SK-N-SH (cell line): ENCODE data around the gene WDR44. TPM values are rescaled to one million over a fixed set of nuclear protein-coding genes. Genes with fewer than 3 reads are reported as not detected.
"Not testable (repeated sequence)": the region's sequence is repeated elsewhere in the genome, so short reads cannot be mapped to it uniquely, and the experiment has no call there.

Source experiments
- CTCF ChIA-PET: fragments of 300-600, 350-600 bp; formaldehyde crosslinking; extraction: SDS; loops from one replicate; lab custom pipeline; 2021; lab: Yijun Ruan, JAX
- POLR2A ChIA-PET: fragments of 350-600 bp; sonication (Branson Sonifier 250); formaldehyde crosslinking; extraction: SDS; loops from one replicate; lab custom pipeline; 2020; ENCODE audit warnings: antibody characterized with exemption, inconsistent platforms; lab: Yijun Ruan, JAX
- DNase-seq: peaks from one replicate; pipeline ENCODE4 v3.0.0; 2012
- H2AFZ ChIP-seq: fragments of 200-600 bp; sonication (generic); 2 replicates; pipeline ENCODE4 v1.8.1; 2016; ENCODE audit warnings: antibody characterized with exemption, mild to moderate bottlenecking, low read depth
- H3F3A ChIP-seq: fragments of 200-600 bp; sonication (generic); replicated peaks from 2 replicates; pipeline ENCODE3; 2016; ENCODE audit warnings: antibody characterized with exemption, mild to moderate bottlenecking; ENCODE audit not compliant: insufficient read depth
- H3K27ac ChIP-seq, 2 experiments: fragments of 200-500 bp in 1 of 2; fragments of 200-600 bp in 1 of 2; sonication (Bioruptor generic) in 1 of 2; sonication (generic), shearing (Covaris generic) in 1 of 2; 2 replicates each; pipeline versions ENCODE4 v1.5.1 to v1.6.1; 2014 to 2016; ENCODE audit warnings: low read depth in 2 of 2, inconsistent platforms in 1 of 2, low read length in 1 of 2, mild to moderate bottlenecking in 1 of 2, mixed read lengths in 1 of 2
- H3K27me3 ChIP-seq: fragments of 200-600 bp; sonication (generic), shearing (Covaris generic); 2 replicates; pipeline ENCODE4 v1.6.1; 2016; ENCODE audit warnings: mixed run types; ENCODE audit not compliant: insufficient read depth
- H3K36me3 ChIP-seq, 2 experiments: fragments of 200-500 bp in 1 of 2; fragments of 200-600 bp in 1 of 2; sonication (Bioruptor generic) in 1 of 2; sonication (generic) in 1 of 2; replicated peaks in 1 of 2; 2 replicates each; pipeline versions ENCODE3 to v1.5.1; 2014 to 2016; ENCODE audit warnings: low read length in 1 of 2, mild to moderate bottlenecking in 1 of 2; ENCODE audit not compliant: insufficient read depth in 2 of 2, control insufficient read depth in 1 of 2
- H3K4me1 ChIP-seq, 2 experiments: fragments of 200-500 bp in 1 of 2; fragments of 200-600 bp in 1 of 2; sonication (Bioruptor generic) in 1 of 2; sonication (generic), shearing (Covaris generic) in 1 of 2; 2 replicates each; pipeline versions ENCODE4 v1.5.1 to v1.6.1; 2014 to 2016; ENCODE audit warnings: low read depth in 1 of 2, low read length in 1 of 2, mixed run types in 1 of 2; ENCODE audit not compliant: insufficient read depth in 2 of 2, control insufficient read depth in 1 of 2
- H3K4me2 ChIP-seq: fragments of 200-600 bp; sonication (generic), shearing (Covaris generic); 2 replicates; pipeline ENCODE4 v1.6.1; 2017; ENCODE audit warnings: mixed run types
- H3K4me3 ChIP-seq, 2 experiments: fragments of 200-500 bp in 1 of 2; fragments of 200-600 bp in 1 of 2; sonication (Bioruptor generic) in 1 of 2; sonication (generic), shearing (Covaris generic) in 1 of 2; 2 replicates each; pipeline versions ENCODE4 v1.5.1 to v1.8.1; 2014 to 2016; ENCODE audit warnings: low read depth in 2 of 2, inconsistent platforms in 1 of 2, low read length in 1 of 2, mild to moderate bottlenecking in 1 of 2, mixed read lengths in 1 of 2, moderate library complexity in 1 of 2
- H3K79me2 ChIP-seq: fragments of 200-600 bp; sonication (generic); 2 replicates; pipeline ENCODE4 v1.8.1; 2017; ENCODE audit warnings: mild to moderate bottlenecking; ENCODE audit not compliant: insufficient read depth
- H3K9ac ChIP-seq: fragments of 200-600 bp; sonication (generic); 2 replicates; pipeline ENCODE4 v1.6.1; 2017; ENCODE audit warnings: mixed run types
- H3K9me2 ChIP-seq: fragments of 200-600 bp; sonication (generic); 2 replicates; pipeline ENCODE4 v1.6.1; 2017; ENCODE audit warnings: mixed run types
- H3K9me3 ChIP-seq: fragments of 200-600 bp; sonication (generic); 2 replicates; pipeline ENCODE4 v1.6.1; 2017; ENCODE audit warnings: mixed run types, mild to moderate bottlenecking, moderate library complexity
- H4K20me1 ChIP-seq: fragments of 200-600 bp; sonication (generic); 2 replicates; pipeline ENCODE4 v1.6.1; 2017; ENCODE audit warnings: mild to moderate bottlenecking, mixed run types; ENCODE audit not compliant: insufficient read depth
- CHD2 ChIP-seq: fragments of 150-350 bp; IDR thresholded peaks from 2 replicates; pipeline ENCODE4 v1.6.1; 2018; ENCODE audit warnings: low read length; ENCODE audit not compliant: partially characterized antibody
- EP300 ChIP-seq, 2 experiments: IDR thresholded peaks; 2 replicates each; pipeline versions ENCODE4 v1.4.0 to v1.6.1; 2012; ENCODE audit warnings: borderline replicate concordance in 1 of 2, low read depth in 1 of 2, low read length in 1 of 2
- FOSL2 ChIP-seq: IDR thresholded peaks from 2 replicates; pipeline ENCODE4 v1.4.0; 2012; ENCODE audit warnings: low read depth, mild to moderate bottlenecking, moderate library complexity, borderline replicate concordance
- GABPA ChIP-seq: IDR thresholded peaks from 2 replicates; pipeline ENCODE4 v1.4.0; 2012; ENCODE audit warnings: low read depth, mild to moderate bottlenecking
- MXI1 ChIP-seq: IDR thresholded peaks from 2 replicates; pipeline ENCODE4 v1.6.1; 2012; ENCODE audit warnings: mild to moderate bottlenecking, low read depth, low read length, improper control_type of control experiment
- RAD21 ChIP-seq: IDR thresholded peaks from 2 replicates; pipeline ENCODE4 v1.6.1; 2012; ENCODE audit warnings: mild to moderate bottlenecking, low read length
- RCOR1 ChIP-seq: fragments of 150-350 bp; IDR thresholded peaks from 2 replicates; pipeline ENCODE4 v1.6.1; 2017; ENCODE audit warnings: antibody characterized with exemption, low read length
- RXRA ChIP-seq: IDR thresholded peaks from 2 replicates; pipeline ENCODE4 v1.4.0; 2012; ENCODE audit warnings: low read depth, mild to moderate bottlenecking, borderline replicate concordance
- TAF1 ChIP-seq: IDR thresholded peaks from 2 replicates; pipeline ENCODE4 v1.6.1; 2012; ENCODE audit warnings: low read depth, mild to moderate bottlenecking, low read length, moderate library complexity, borderline replicate concordance
- TEAD4 ChIP-seq: IDR thresholded peaks from 2 replicates; pipeline ENCODE4 v1.4.0; 2012; ENCODE audit warnings: mild to moderate bottlenecking, borderline replicate concordance; ENCODE audit not compliant: insufficient read depth
- YY1 ChIP-seq: IDR thresholded peaks from 2 replicates; pipeline ENCODE4 v1.4.0; 2012; ENCODE audit warnings: low read depth, mild to moderate bottlenecking
- WGBS: methylation state at CpG from one replicate; pipeline ENCODE4 v1.1.6; 2017; ENCODE audit warnings: low lambda C conversion rate; 5-methylcytosine and 5-hydroxymethylcytosine counted together
- polyA plus RNA-seq, 3 experiments: library from polyadenylated mRNA; depleted of rRNA; stranded (reverse); fragments of >200 nt; gene quantifications; 2 replicates each; pipeline ENCODE4 v1.2.3, GENCODE V29; 2012
- TF ChIP-seq, protein P1 (sequence below): IDR thresholded peaks from 2 replicates; pipeline ENCODE4 v1.4.0; 2012; ENCODE audit warnings: low read depth, borderline replicate concordance

WDR44 gene
- polyA plus RNA-seq, 1 of the 3 experiments (the other 2 are of a cell fraction) = 5.3 TPM

DNA sequence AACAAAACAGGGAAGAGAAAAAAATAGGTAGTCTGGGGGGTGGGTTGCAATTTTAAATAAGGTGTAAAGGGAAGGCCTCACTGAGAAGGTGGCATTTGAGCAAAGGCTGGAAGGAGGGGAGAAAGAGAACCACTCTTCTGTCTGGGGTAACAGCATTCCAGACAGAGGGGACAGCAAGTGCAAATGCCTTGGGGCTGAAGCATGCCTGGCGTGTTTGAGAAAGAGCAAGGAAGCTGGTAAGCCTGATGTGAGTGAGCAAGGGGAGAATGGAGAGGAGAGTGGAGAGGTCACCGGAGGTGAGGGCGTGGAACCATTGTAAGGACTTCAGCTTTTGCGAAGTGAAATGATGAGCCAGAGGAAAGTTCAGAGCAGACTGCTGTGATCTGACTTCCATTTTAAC, 130.0 kb downstream of the WDR44 start:
- DNase-seq = no peak
- H3K4me3 ChIP-seq = no peak overlapping the region
- no peaks in the 10 kb centered on the region for H3K79me2 ChIP-seq
- H4K20me1 ChIP-seq = no peaks in the 10 kb centered on the region
- H3K9me3 ChIP-seq = no peaks in the 10 kb centered on the region
- no peaks in the 10 kb centered on the region for H3K27me3 ChIP-seq
- H3K4me2 ChIP-seq = no peak overlapping the region
- no peak overlapping the region for H3K9ac ChIP-seq
- H3K27ac ChIP-seq = no peak overlapping the region
- H3K9me2 ChIP-seq = no peaks in the 10 kb centered on the region
- H3K4me1 ChIP-seq = no peaks in the 10 kb centered on the region
- H3K36me3 ChIP-seq = no peaks in the 10 kb centered on the region
- POLR2A ChIA-PET = no interaction called here
- H2AFZ ChIP-seq = no peak overlapping the region
- CTCF ChIA-PET = no interaction called here
- TF ChIP-seq, protein P1, sequence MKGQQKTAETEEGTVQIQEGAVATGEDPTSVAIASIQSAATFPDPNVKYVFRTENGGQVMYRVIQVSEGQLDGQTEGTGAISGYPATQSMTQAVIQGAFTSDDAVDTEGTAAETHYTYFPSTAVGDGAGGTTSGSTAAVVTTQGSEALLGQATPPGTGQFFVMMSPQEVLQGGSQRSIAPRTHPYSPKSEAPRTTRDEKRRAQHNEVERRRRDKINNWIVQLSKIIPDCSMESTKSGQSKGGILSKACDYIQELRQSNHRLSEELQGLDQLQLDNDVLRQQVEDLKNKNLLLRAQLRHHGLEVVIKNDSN = no peak
- no peak for TF ChIP-seq RAD21
- TF ChIP-seq RCOR1 = no peak
- TF ChIP-seq, all 33 proteins: peak for 0
- WGBS = 50% methylated on average over 4 of the region's 4 CpGs
- H3F3A ChIP-seq = no peaks in the 10 kb centered on the region

DNA sequence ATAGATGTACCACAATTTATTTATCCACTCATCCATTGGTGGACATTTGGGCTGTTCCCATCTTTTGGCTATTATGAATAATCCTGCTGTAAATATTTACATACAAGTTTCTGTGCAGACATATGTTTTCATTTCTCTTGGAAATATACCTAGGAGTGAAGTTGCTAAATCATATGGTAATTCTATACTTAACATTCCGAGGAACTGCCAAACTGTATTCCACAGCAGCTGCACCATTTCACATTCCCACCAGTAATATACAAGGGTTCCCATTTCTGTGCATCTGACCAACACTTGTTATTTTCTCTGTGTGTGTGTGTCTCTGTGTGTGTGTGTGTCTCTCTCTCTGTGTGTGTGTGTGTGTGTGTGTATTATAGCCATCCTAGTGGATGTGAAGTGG, 134.3 kb downstream of the WDR44 start:
- H4K20me1 ChIP-seq = no peaks in the 10 kb centered on the region
- no peaks in the 10 kb centered on the region for H3K9me2 ChIP-seq
- ChIA-PET CTCF (no interaction called here), POLR2A (no interaction called here)
- H3K27me3 ChIP-seq = no peaks in the 10 kb centered on the region; the same call in 1 of the 2 replicates
- DNase-seq = no peak
- no peak for TF ChIP-seq GABPA
- TF ChIP-seq MXI1 = no peak
- TF ChIP-seq CHD2 = no peak
- no peak for TF ChIP-seq TEAD4
- TF ChIP-seq YY1 = no peak
- TF ChIP-seq FOSL2 = no peak
- TF ChIP-seq RXRA = no peak
- no peak for TF ChIP-seq TAF1
- no peak for TF ChIP-seq EP300 (IDR thresholded peaks at IDR 0.05; ENCODE audit: borderline replicate concordance in 1 of 2, low read depth in 1 of 2, low read length in 1 of 2)
- no peak overlapping the region for H3K4me2 ChIP-seq
- no peak overlapping the region for H2AFZ ChIP-seq
- H3K9me3 ChIP-seq = no peaks in the 10 kb centered on the region
- H3K4me1 ChIP-seq = no peaks in the 10 kb centered on the region
- no peak overlapping the region for H3K27ac ChIP-seq
- no peak overlapping the region for H3K9ac ChIP-seq
- no peaks in the 10 kb centered on the region for H3K79me2 ChIP-seq
- no peaks in the 10 kb centered on the region for H3K36me3 ChIP-seq
- 38% methylated on average over 1 of the region's 1 CpG for WGBS
- H3F3A ChIP-seq = no peaks in the 10 kb centered on the region
- H3K4me3 ChIP-seq = no peak overlapping the region

DNA sequence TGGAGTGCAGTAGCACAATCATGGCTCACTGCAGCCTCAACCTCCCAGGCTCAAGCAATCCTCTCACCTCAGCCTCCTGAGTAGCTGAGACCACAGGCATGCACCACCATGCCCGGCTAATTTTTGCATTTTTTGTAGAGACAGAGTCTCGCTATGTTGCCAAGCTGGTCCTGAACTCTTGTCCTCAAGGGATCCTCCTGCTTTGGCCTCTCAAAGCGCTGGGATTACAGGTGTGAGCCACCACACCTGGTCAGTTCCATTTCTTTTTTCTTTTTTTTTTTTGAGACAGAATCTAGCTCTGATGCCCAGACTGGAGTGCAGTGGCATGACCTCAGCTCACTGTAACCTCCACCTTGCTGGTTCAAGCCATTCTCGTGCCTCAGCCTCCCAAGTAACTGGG, 136.5 kb downstream of the WDR44 start:
- H3K4me2 ChIP-seq, H3K9me3 ChIP-seq, H3K27ac ChIP-seq, H3K9me2 ChIP-seq, H2AFZ ChIP-seq, H4K20me1 ChIP-seq, H3K79me2 ChIP-seq, H3K9ac ChIP-seq, POLR2A ChIA-PET, H3K27me3 ChIP-seq, H3K4me1 ChIP-seq, DNase-seq, H3F3A ChIP-seq, H3K4me3 ChIP-seq, H3K36me3 ChIP-seq: not testable (repeated sequence)
- 43% methylated on average over 4 of the region's 4 CpGs for WGBS
- CTCF ChIA-PET = interaction anchor here (0.9 kb wide), 1 partner anchor 12 kb away, joined by 3 read pairs; no protein-coding TSS in a partner anchor
